Suprapubic skin (tissue), 3 donors: ENCODE data around the gene BCKDK.

Experiments
- CTCF ChIP-seq, 2 donors: fragments of 200-600 bp in 1 of 2; fragments of 450-650 bp in 1 of 2; sonication (generic) in 1 of 2; IDR thresholded peaks; one replicate each; pipeline ENCODE4 v1.5.1; 2016 to 2019; ENCODE audit warnings: antibody characterized with exemption in 2 of 2, mild to moderate bottlenecking in 1 of 2, moderate library complexity in 1 of 2
- POLR2A ChIP-seq, 2 donors: fragments of 450-650 bp; IDR thresholded peaks; one replicate each; pipeline ENCODE4 v1.6.1; 2017; ENCODE audit warnings: antibody characterized with exemption in 2 of 2, mild to moderate bottlenecking in 2 of 2, moderate library complexity in 2 of 2

- TF ChIP-seq CTCF (IDR thresholded peaks at IDR 0.05) (no peak), POLR2A (IDR thresholded peaks at IDR 0.05) (no peak)
These were observed 46.3 kb upstream of the BCKDK start for GRCh38 chr16:31061813-31062440.
